OCI-LY1 (cell line): ENCODE results near the gene THEM5.

Experiments
- H2AFZ ChIP-seq: fragments of 200-600 bp; sonication (generic), shearing (Covaris generic); 2 replicates; pipeline ENCODE4 v1.6.0; 2014; ENCODE audit warnings: antibody characterized with exemption, mild to moderate bottlenecking, low read length
- H3F3A ChIP-seq: fragments of 200-600 bp; sonication (generic), shearing (Covaris generic); 2 replicates; pipeline ENCODE4 v1.6.0; 2014; ENCODE audit warnings: mild to moderate bottlenecking, antibody characterized with exemption, low read length, moderate library complexity; ENCODE audit not compliant: insufficient read depth
- H3K27ac ChIP-seq: fragments of 200-600 bp; sonication (generic); 2 replicates; pipeline ENCODE4 v1.5.1; 2014; ENCODE audit warnings: low read length, mixed run types, mild to moderate bottlenecking, low read depth; ENCODE audit not compliant: poor library complexity, severe bottlenecking
- H3K27me3 ChIP-seq: fragments of 200-600 bp; sonication (generic); 2 replicates; pipeline ENCODE4 v1.6.0; 2014; ENCODE audit warnings: antibody characterized with exemption, mild to moderate bottlenecking, low read length, moderate library complexity; ENCODE audit not compliant: insufficient read depth
- H3K36me3 ChIP-seq: fragments of 200-600 bp; sonication (generic); 2 replicates; pipeline ENCODE4 v1.6.1; 2014; ENCODE audit warnings: mild to moderate bottlenecking, antibody characterized with exemption, low read length, moderate library complexity, mixed read lengths; ENCODE audit not compliant: insufficient read depth
- H3K4me1 ChIP-seq: fragments of 200-600 bp; sonication (generic); 2 replicates; pipeline ENCODE4 v1.5.1; 2014; ENCODE audit warnings: mild to moderate bottlenecking, low read length, moderate library complexity; ENCODE audit not compliant: insufficient read depth, severe bottlenecking
- H3K4me2 ChIP-seq: fragments of 200-600 bp; sonication (generic), shearing (Covaris generic); 2 replicates; pipeline ENCODE4 v1.6.1; 2014; ENCODE audit warnings: low read length
- H3K4me3 ChIP-seq: fragments of 200-600 bp; sonication (generic); 2 replicates; pipeline ENCODE4 v1.5.1; 2014; ENCODE audit warnings: low read length, low read depth, mild to moderate bottlenecking, mixed read lengths; ENCODE audit not compliant: poor library complexity, severe bottlenecking
- H3K79me2 ChIP-seq: fragments of 200-600 bp; shearing (Covaris generic); 2 replicates; pipeline ENCODE4 v1.6.1; 2016; ENCODE audit warnings: mixed run types, low read length, mixed read lengths; ENCODE audit not compliant: insufficient read depth
- H3K9ac ChIP-seq: fragments of 200-600 bp; sonication (generic), shearing (Covaris generic); 2 replicates; pipeline ENCODE4 v1.6.1; 2014; ENCODE audit warnings: mild to moderate bottlenecking, low read length, mixed read lengths
- H3K9me2 ChIP-seq: fragments of 200-600 bp; sonication (generic), shearing (Covaris generic); 2 replicates; pipeline ENCODE4 v1.6.1; 2014; ENCODE audit warnings: low read depth, mild to moderate bottlenecking, low read length, mixed read lengths
- H3K9me3 ChIP-seq: fragments of 200-600 bp; shearing (Covaris generic); 2 replicates; pipeline ENCODE4 v1.6.1; 2014; ENCODE audit warnings: low read length, mixed read lengths
- H4K20me1 ChIP-seq: fragments of 200-600 bp; sonication (generic), shearing (Covaris generic); 2 replicates; pipeline ENCODE4 v1.6.0; 2016; ENCODE audit warnings: mild to moderate bottlenecking, low read length; ENCODE audit not compliant: insufficient read depth
- EZH2 ChIP-seq: fragments of 200-600 bp; sonication (generic), shearing (Covaris generic); IDR thresholded peaks from 2 replicates; pipeline ENCODE4 v1.8.0; 2017; ENCODE audit warnings: borderline replicate concordance, mixed run types, mild to moderate bottlenecking, antibody characterized with exemption, low read length, moderate library complexity, mixed read lengths
- TF ChIP-seq, protein P1 (sequence below): fragments of 200-600 bp; sonication (generic), shearing (Covaris generic); IDR thresholded peaks from 2 replicates; pipeline ENCODE4 v1.5.1; 2017; ENCODE audit warnings: mild to moderate bottlenecking, antibody characterized with exemption, low read length, moderate library complexity, mixed read lengths

Gene THEM5

DNA sequence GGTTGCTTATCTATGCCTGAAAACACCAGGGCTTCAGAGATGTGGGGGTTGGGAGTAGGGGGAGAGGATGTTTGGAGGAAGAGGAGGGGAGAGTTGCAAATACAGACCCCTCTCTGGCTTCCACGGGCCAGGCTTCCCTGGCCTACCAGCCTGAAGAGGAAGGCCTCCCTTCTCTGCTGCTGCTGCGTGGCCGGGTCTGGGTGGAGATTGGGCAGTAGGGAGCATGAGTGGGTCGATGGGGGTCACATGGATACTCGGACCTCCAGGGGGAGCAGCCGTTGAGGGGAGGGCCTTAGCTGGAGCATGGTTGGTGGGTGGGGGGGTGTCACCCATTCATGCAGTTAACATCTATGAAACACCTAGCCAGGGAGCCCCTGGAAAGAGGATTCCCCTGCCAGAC is 23.5 kb downstream of the THEM5 start:
- no peak overlapping the region for H2AFZ ChIP-seq
- no peak overlapping the region for H3K27ac ChIP-seq
- no peak overlapping the region for H3K4me2 ChIP-seq
- no peak overlapping the region for H3K9ac ChIP-seq
- H3K4me1 ChIP-seq, result no peaks in the 10 kb centered on the region
- H3F3A ChIP-seq, result no peaks in the 10 kb centered on the region
- no peaks in the 10 kb centered on the region for H3K9me3 ChIP-seq
- H3K4me3 ChIP-seq, result no peak overlapping the region
- H3K27me3 ChIP-seq, result no peaks in the 10 kb centered on the region
- no peaks in the 10 kb centered on the region for H3K36me3 ChIP-seq
- no peaks in the 10 kb centered on the region for H3K9me2 ChIP-seq
- TF ChIP-seq, protein P1, sequence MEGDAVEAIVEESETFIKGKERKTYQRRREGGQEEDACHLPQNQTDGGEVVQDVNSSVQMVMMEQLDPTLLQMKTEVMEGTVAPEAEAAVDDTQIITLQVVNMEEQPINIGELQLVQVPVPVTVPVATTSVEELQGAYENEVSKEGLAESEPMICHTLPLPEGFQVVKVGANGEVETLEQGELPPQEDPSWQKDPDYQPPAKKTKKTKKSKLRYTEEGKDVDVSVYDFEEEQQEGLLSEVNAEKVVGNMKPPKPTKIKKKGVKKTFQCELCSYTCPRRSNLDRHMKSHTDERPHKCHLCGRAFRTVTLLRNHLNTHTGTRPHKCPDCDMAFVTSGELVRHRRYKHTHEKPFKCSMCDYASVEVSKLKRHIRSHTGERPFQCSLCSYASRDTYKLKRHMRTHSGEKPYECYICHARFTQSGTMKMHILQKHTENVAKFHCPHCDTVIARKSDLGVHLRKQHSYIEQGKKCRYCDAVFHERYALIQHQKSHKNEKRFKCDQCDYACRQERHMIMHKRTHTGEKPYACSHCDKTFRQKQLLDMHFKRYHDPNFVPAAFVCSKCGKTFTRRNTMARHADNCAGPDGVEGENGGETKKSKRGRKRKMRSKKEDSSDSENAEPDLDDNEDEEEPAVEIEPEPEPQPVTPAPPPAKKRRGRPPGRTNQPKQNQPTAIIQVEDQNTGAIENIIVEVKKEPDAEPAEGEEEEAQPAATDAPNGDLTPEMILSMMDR, result no peak
- no peak for TF ChIP-seq EZH2
- no peaks in the 10 kb centered on the region for H3K79me2 ChIP-seq
- H4K20me1 ChIP-seq, result no peaks in the 10 kb centered on the region

DNA sequence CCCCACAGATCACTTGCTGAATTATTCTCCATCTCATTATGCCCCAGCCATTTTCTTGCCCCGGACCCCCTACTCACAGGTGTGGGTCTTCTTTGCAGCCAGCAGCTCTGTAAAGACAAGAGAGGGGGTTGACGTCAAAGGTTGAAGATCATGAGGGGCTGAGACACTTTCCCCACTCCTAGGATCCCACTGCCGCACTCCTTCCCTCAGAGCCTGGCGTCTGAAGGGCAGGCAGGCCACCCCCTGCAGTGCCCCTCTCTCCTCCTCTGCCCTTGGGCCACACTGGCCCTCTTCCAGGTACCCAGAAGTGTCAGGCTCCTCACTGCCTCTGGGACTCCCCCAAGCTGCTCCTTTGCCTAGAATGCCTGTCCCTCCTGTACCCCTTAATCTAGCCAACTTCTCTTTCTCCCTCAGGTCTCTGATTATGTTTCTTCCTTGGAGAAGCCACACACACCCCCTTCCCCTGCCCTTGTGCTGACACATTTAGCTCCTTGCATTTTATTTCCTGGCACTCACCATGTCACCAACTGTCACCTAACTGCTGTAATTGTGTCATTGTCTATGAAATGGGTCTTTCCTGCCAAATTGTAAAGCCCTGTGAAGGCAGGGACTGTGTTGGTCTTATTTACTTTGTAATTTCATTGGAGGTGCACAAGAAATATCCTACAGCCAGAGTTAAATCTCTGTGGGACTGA is 24.0 kb downstream of the THEM5 start:
- no peak overlapping the region for H3K9ac ChIP-seq
- no peak overlapping the region for H3K4me2 ChIP-seq

DNA sequence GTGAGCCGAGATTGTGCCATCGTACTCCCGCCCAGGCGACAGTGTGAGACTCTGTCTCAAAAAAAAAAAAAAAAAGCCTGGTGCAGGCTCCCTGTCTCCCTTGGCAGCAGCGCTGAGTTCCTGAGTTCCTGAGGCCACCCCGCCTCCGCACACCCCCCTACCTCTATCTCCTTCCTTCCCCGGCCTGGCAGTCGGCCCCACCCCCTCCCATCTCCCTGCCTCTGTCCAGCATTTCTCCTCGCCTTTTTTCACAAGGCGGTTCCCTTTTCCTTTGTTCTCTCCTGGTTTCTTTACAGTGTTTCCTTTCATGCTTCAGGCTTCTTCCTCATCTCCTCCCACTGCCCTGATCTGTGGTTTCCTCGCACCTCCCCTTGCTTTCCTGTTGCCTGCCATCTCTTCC is 24.6 kb downstream of the THEM5 start:
- H3K9ac ChIP-seq, result no peak overlapping the region
- no peaks in the 10 kb centered on the region for H3K9me2 ChIP-seq
- no peaks in the 10 kb centered on the region for H3F3A ChIP-seq
- no peaks in the 10 kb centered on the region for H3K4me1 ChIP-seq
- no peak overlapping the region for H2AFZ ChIP-seq
- no peaks in the 10 kb centered on the region for H3K36me3 ChIP-seq
- no peak overlapping the region for H3K4me3 ChIP-seq
- no peaks in the 10 kb centered on the region for H3K27me3 ChIP-seq
- no peak overlapping the region for H3K4me2 ChIP-seq
- no peaks in the 10 kb centered on the region for H3K9me3 ChIP-seq
- H3K27ac ChIP-seq, result no peak overlapping the region
- no peaks in the 10 kb centered on the region for H4K20me1 ChIP-seq
- TF ChIP-seq EZH2, result no peak
- TF ChIP-seq, protein P1, result no peak
- H3K79me2 ChIP-seq, result no peaks in the 10 kb centered on the region

More for the DNA sequence above, 24.0 kb downstream of the THEM5 start:
- Histone ChIP-seq H3K27me3 (no peaks in the 10 kb centered on the region), H3K27ac (no peak overlapping the region), H3K9me2 (no peaks in the 10 kb centered on the region), H3K36me3 (no peaks in the 10 kb centered on the region), H3F3A (no peaks in the 10 kb centered on the region), H3K9me3 (no peaks in the 10 kb centered on the region), H3K4me1 (no peaks in the 10 kb centered on the region), H3K79me2 (no peaks in the 10 kb centered on the region), H3K4me3 (no peak overlapping the region), H2AFZ (no peak overlapping the region), H4K20me1 (no peaks in the 10 kb centered on the region)
- TF ChIP-seq, protein P1, result no peak
- no peak for TF ChIP-seq EZH2
